ENCODE measurements around the gene PACRG.

GRCh38 chr6:163342571-163343539, 615.1 kb downstream of the PACRG start:
- TF ChIP-seq POLR2AphosphoS5 (IDR thresholded peaks at IDR 0.05; ENCODE audit: low read depth, low read length) (no peak), POLR2A (IDR thresholded peaks at IDR 0.05; ENCODE audit: low read depth, low read length) (no peak)

Measured in GM12891 (cell line).